CD8-positive, alpha-beta memory T cell (primary cell): ENCODE data around the gene MAPT. TPM values are rescaled to one million over a fixed set of nuclear protein-coding genes. Genes with fewer than 3 reads are reported as not detected.

Source experiments
- CTCF ChIA-PET: fragments of 350-600 bp; sonication (Branson Sonifier 250); formaldehyde crosslinking; loops from one replicate; lab custom pipeline; 2021; ENCODE audit warnings: antibody characterized with exemption; lab: Charles Lee
- POLR2A ChIA-PET: fragments of 350-600 bp; sonication (Branson Sonifier 250); formaldehyde crosslinking; loops from one replicate; lab custom pipeline; 2021; ENCODE audit warnings: antibody characterized with exemption; lab: Charles Lee
- DNase-seq, 5 donors: peaks; one replicate each; pipeline versions ENCODE4 v3.0.0 to v3.0.0-alpha.2; 2020 to 2022; ENCODE audit warnings: mixed read lengths in 1 of 5
- H3K27ac ChIP-seq: one replicate; pipeline ENCODE4 v1.7.0; 2013; ENCODE audit warnings: low read depth, mild to moderate bottlenecking, low read length, moderate library complexity
- H3K27me3 ChIP-seq: 2 replicates; pipeline ENCODE4 v1.7.0; 2013; ENCODE audit warnings: low read length, mild to moderate bottlenecking; ENCODE audit not compliant: insufficient read depth, poor library complexity, severe bottlenecking
- H3K36me3 ChIP-seq: 2 replicates; pipeline ENCODE4 v1.7.0; 2013; ENCODE audit warnings: mild to moderate bottlenecking, low read length, moderate library complexity; ENCODE audit not compliant: insufficient read depth
- H3K4me1 ChIP-seq: 2 replicates; pipeline ENCODE4 v1.7.0; 2013; ENCODE audit warnings: mild to moderate bottlenecking, low read length, moderate library complexity; ENCODE audit not compliant: insufficient read depth
- H3K4me3 ChIP-seq: 2 replicates; pipeline ENCODE4 v1.7.0; 2013; ENCODE audit warnings: mild to moderate bottlenecking, low read length
- H3K9me3 ChIP-seq: 2 replicates; pipeline ENCODE4 v1.7.0; 2013; ENCODE audit warnings: mild to moderate bottlenecking, low read length
- H3K27ac Mint-ChIP-seq, 8 donors: one replicate each; pipeline ENCODE4 v1.8.0; 2020 to 2021; ENCODE audit warnings: mixed read lengths in 8 of 8, mild to moderate bottlenecking in 6 of 8, inconsistent platforms in 3 of 8, moderate library complexity in 3 of 8
- H3K27me3 Mint-ChIP-seq, 2 donors: one replicate each; pipeline ENCODE4 v1.8.0; 2020 to 2021; ENCODE audit warnings: mixed read lengths in 2 of 2, mild to moderate bottlenecking in 1 of 2, moderate library complexity in 1 of 2
- H3K36me3 Mint-ChIP-seq, 3 donors: one replicate each; pipeline ENCODE4 v1.8.0; 2020 to 2021; ENCODE audit warnings: mixed read lengths in 3 of 3, inconsistent platforms in 1 of 3, mild to moderate bottlenecking in 1 of 3
- H3K4me1 Mint-ChIP-seq, 3 donors: one replicate each; pipeline ENCODE4 v1.8.0; 2020 to 2021; ENCODE audit warnings: mixed read lengths in 3 of 3, inconsistent platforms in 1 of 3, mild to moderate bottlenecking in 1 of 3
- H3K4me3 Mint-ChIP-seq, 7 donors: one replicate each; pipeline ENCODE4 v1.8.0; 2020 to 2021; ENCODE audit warnings: mixed read lengths in 7 of 7, mild to moderate bottlenecking in 6 of 7, moderate library complexity in 4 of 7, inconsistent platforms in 2 of 7
- H3K9me3 Mint-ChIP-seq, 5 donors: one replicate each; pipeline ENCODE4 v1.8.0; 2020 to 2022; ENCODE audit warnings: mixed read lengths in 5 of 5, mild to moderate bottlenecking in 3 of 5, moderate library complexity in 2 of 5, inconsistent platforms in 1 of 5
- polyA plus RNA-seq: library from polyadenylated mRNA; unstranded; fragments of 300-500 nt; fragmentation: Illumina TruSeq; gene quantifications from one replicate; pipeline ENCODE4 v1.2.3, GENCODE V29; 2021
- total RNA-seq, 2 experiments: library from RNA; stranded (reverse); gene quantifications; one replicate each; pipeline ENCODE4 v1.2.3, GENCODE V29; 2021

Gene MAPT
- total and polyA plus RNA-seq, 3 experiments from 2014 or later: 0.36 to 0.42 (median 0.42) TPM

GRCh38 chr17:45989759-45990158 lies 95.4 kb downstream of the MAPT start:
- Histone ChIP-seq H3K4me1 (no peaks in the 10 kb centered on the region), H3K36me3 (no peaks in the 10 kb centered on the region), H3K27me3 (no peaks in the 10 kb centered on the region), H3K27ac (no peak overlapping the region), H3K4me3 (no peak overlapping the region), H3K9me3 (no peaks in the 10 kb centered on the region)
- no peaks in the 10 kb centered on the region for H3K27me3 Mint-ChIP-seq
- no peaks in the 10 kb centered on the region for H3K4me1 Mint-ChIP-seq
- no peak for DNase-seq
- ChIA-PET CTCF (no interaction called here), POLR2A (no interaction called here)
- H3K27ac Mint-ChIP-seq: no peak overlapping the region
- H3K9me3 Mint-ChIP-seq: no peaks in the 10 kb centered on the region
- H3K36me3 Mint-ChIP-seq: no peaks in the 10 kb centered on the region
- no peak overlapping the region for H3K4me3 Mint-ChIP-seq

GRCh38 chr17:45990886-45991285 lies 96.5 kb downstream of the MAPT start:
- Histone ChIP-seq H3K36me3 (no peaks in the 10 kb centered on the region), H3K27me3 (no peaks in the 10 kb centered on the region), H3K27ac (no peak overlapping the region), H3K9me3 (no peaks in the 10 kb centered on the region), H3K4me1 (no peaks in the 10 kb centered on the region), H3K4me3 (no peak overlapping the region)
- Mint-ChIP-seq H3K9me3 (no peaks in the 10 kb centered on the region), H3K27ac (no peak overlapping the region), H3K36me3 (no peaks in the 10 kb centered on the region), H3K4me3 (no peak overlapping the region), H3K4me1 (no peaks in the 10 kb centered on the region), H3K27me3 (no peaks in the 10 kb centered on the region)
- ChIA-PET POLR2A (no interaction called here), CTCF (interaction anchor here (1.0 kb wide), 1 partner anchor 11 kb away, joined by 3 read pairs; no protein-coding TSS in a partner anchor)
- no peak for DNase-seq

GRCh38 chr17:45991341-45991740 lies 97.0 kb downstream of the MAPT start:
- no peaks in the 10 kb centered on the region for H3K9me3 ChIP-seq
- H3K27me3 ChIP-seq: no peaks in the 10 kb centered on the region
- H3K27me3 Mint-ChIP-seq: no peaks in the 10 kb centered on the region
- H3K4me3 Mint-ChIP-seq: no peak overlapping the region
- ChIA-PET POLR2A (no interaction called here), CTCF (interaction anchor here (1.0 kb wide), 1 partner anchor 11 kb away, joined by 3 read pairs; no protein-coding TSS in a partner anchor)
- H3K4me3 ChIP-seq: no peak overlapping the region
- no peaks in the 10 kb centered on the region for H3K4me1 ChIP-seq
- H3K36me3 ChIP-seq: no peaks in the 10 kb centered on the region
- H3K27ac ChIP-seq: no peak overlapping the region
- DNase-seq: no peak
- H3K36me3 Mint-ChIP-seq: no peaks in the 10 kb centered on the region
- H3K4me1 Mint-ChIP-seq: no peaks in the 10 kb centered on the region
- peak overlapping the region in 1 of 8 donors; percentile 73 for H3K27ac Mint-ChIP-seq
- no peaks in the 10 kb centered on the region for H3K9me3 Mint-ChIP-seq

- Histone ChIP-seq H3K36me3 (no peaks in the 10 kb centered on the region), H3K9me3 (no peaks in the 10 kb centered on the region), H3K27ac (no peak overlapping the region), H3K4me1 (no peaks in the 10 kb centered on the region), H3K4me3 (no peak overlapping the region), H3K27me3 (no peaks in the 10 kb centered on the region)
- no peak overlapping the region for H3K4me3 Mint-ChIP-seq
- H3K27me3 Mint-ChIP-seq: no peaks in the 10 kb centered on the region
- ChIA-PET POLR2A (no interaction called here), CTCF (interaction anchor here (1.1 kb wide), 1 partner anchor 10 kb away, joined by 3 read pairs; no protein-coding TSS in a partner anchor)
- no peaks in the 10 kb centered on the region for H3K4me1 Mint-ChIP-seq
- H3K27ac Mint-ChIP-seq: no peak overlapping the region
- no peaks in the 10 kb centered on the region for H3K36me3 Mint-ChIP-seq
- DNase-seq: no peak
- no peaks in the 10 kb centered on the region for H3K9me3 Mint-ChIP-seq
Observed at GRCh38 chr17:45992175-45992574, 97.8 kb downstream of the MAPT start.

- H3K36me3 ChIP-seq: no peaks in the 10 kb centered on the region
- H3K4me3 Mint-ChIP-seq: no peak overlapping the region
- POLR2A ChIA-PET: no interaction called here
- H3K27me3 ChIP-seq: no peaks in the 10 kb centered on the region
- H3K4me3 ChIP-seq: no peak overlapping the region
- H3K9me3 Mint-ChIP-seq: no peaks in the 10 kb centered on the region
- no peak for DNase-seq
- peak overlapping the region in 1 of 8 donors; percentile 43 for H3K27ac Mint-ChIP-seq
- H3K9me3 ChIP-seq: no peaks in the 10 kb centered on the region
- H3K4me1 ChIP-seq: no peaks in the 10 kb centered on the region
- no peaks in the 10 kb centered on the region for H3K36me3 Mint-ChIP-seq
- H3K27ac ChIP-seq: no peak overlapping the region
- H3K4me1 Mint-ChIP-seq: no peaks in the 10 kb centered on the region
- H3K27me3 Mint-ChIP-seq: no peaks in the 10 kb centered on the region
- CTCF ChIA-PET: interaction anchor here (1.1 kb wide), 1 partner anchor 9 kb away, joined by 3 read pairs; no protein-coding TSS in a partner anchor
Observed at GRCh38 chr17:45992904-45993303, 98.5 kb downstream of the MAPT start.

GRCh38 chr17:45993962-45994627 lies 99.7 kb downstream of the MAPT start:
- Mint-ChIP-seq H3K27me3 (peaks cover 0 to 1% of the 10 kb centered on the region in 2 donors), H3K27ac (no peak overlapping the region), H3K4me1 (no peaks in the 10 kb centered on the region), H3K9me3 (no peaks in the 10 kb centered on the region), H3K4me3 (no peak overlapping the region), H3K36me3 (no peaks in the 10 kb centered on the region)
- Histone ChIP-seq H3K36me3 (no peaks in the 10 kb centered on the region), H3K27ac (no peak overlapping the region), H3K4me1 (no peaks in the 10 kb centered on the region), H3K27me3 (no peaks in the 10 kb centered on the region), H3K4me3 (no peak overlapping the region), H3K9me3 (no peaks in the 10 kb centered on the region)
- POLR2A ChIA-PET: no interaction called here
- CTCF ChIA-PET: no interaction called here
- no peak for DNase-seq

- Mint-ChIP-seq H3K4me3 (no peak overlapping the region), H3K36me3 (no peaks in the 10 kb centered on the region), H3K27me3 (peaks cover 0 to 1% of the 10 kb centered on the region in 2 donors), H3K4me1 (no peaks in the 10 kb centered on the region), H3K27ac (no peak overlapping the region), H3K9me3 (no peaks in the 10 kb centered on the region)
- POLR2A ChIA-PET: no interaction called here
- Histone ChIP-seq H3K36me3 (no peaks in the 10 kb centered on the region), H3K4me1 (no peaks in the 10 kb centered on the region), H3K4me3 (no peak overlapping the region), H3K27ac (no peak overlapping the region), H3K27me3 (no peaks in the 10 kb centered on the region), H3K9me3 (no peaks in the 10 kb centered on the region)
- DNase-seq: no peak
- CTCF ChIA-PET: no interaction called here
Observed at GRCh38 chr17:45994987-45995386, 100.6 kb downstream of the MAPT start.

GRCh38 chr17:45995627-45996270 lies 101.4 kb downstream of the MAPT start:
- Histone ChIP-seq H3K36me3 (no peaks in the 10 kb centered on the region), H3K27me3 (no peaks in the 10 kb centered on the region), H3K4me3 (no peak overlapping the region), H3K9me3 (no peaks in the 10 kb centered on the region), H3K27ac (no peak overlapping the region), H3K4me1 (no peaks in the 10 kb centered on the region)
- H3K27ac Mint-ChIP-seq: no peak overlapping the region
- H3K4me3 Mint-ChIP-seq: no peak overlapping the region
- CTCF ChIA-PET: no interaction called here
- no peaks in the 10 kb centered on the region for H3K36me3 Mint-ChIP-seq
- H3K4me1 Mint-ChIP-seq: no peaks in the 10 kb centered on the region
- no peaks in the 10 kb centered on the region for H3K9me3 Mint-ChIP-seq
- DNase-seq: no peak
- peaks cover 0 to 1% of the 10 kb centered on the region in 2 donors for H3K27me3 Mint-ChIP-seq
- POLR2A ChIA-PET: no interaction called here
